ENCODE results near the gene SERTAD1. TPM values are rescaled to one million over a fixed set of nuclear protein-coding genes. Genes with fewer than 3 reads are reported as not detected.
"Not testable (repeated sequence)": the region's sequence is repeated elsewhere in the genome, so short reads cannot be mapped to it uniquely, and the experiment has no call there.

SERTAD1 gene
- polyA plus RNA-seq, 4 donors, result 7.8 to 10.3 (median 8.4) TPM

DNA sequence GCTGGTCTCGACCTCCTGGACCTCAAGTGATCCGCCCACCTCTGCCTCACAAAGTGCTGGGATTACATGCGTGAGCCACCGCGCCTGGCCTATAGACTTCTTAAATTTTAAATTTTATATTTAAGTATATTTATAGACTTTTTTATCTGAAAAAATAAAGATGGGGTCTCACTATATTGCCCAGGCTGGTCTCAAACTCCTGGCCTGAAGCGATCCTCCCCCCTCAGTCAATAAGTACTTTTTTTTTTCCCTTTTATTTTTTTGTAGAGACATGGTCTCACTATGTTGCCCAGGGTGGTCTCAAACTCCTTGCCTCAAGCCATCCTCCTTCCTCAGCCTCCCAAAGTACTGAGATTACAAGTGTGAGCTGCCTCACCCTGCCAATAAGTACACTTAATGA, 1.9 kb downstream of the SERTAD1 start:
- no peak for DNase-seq (ENCODE audit: low read depth in 4 of 4, low spot score in 3 of 4)

DNA sequence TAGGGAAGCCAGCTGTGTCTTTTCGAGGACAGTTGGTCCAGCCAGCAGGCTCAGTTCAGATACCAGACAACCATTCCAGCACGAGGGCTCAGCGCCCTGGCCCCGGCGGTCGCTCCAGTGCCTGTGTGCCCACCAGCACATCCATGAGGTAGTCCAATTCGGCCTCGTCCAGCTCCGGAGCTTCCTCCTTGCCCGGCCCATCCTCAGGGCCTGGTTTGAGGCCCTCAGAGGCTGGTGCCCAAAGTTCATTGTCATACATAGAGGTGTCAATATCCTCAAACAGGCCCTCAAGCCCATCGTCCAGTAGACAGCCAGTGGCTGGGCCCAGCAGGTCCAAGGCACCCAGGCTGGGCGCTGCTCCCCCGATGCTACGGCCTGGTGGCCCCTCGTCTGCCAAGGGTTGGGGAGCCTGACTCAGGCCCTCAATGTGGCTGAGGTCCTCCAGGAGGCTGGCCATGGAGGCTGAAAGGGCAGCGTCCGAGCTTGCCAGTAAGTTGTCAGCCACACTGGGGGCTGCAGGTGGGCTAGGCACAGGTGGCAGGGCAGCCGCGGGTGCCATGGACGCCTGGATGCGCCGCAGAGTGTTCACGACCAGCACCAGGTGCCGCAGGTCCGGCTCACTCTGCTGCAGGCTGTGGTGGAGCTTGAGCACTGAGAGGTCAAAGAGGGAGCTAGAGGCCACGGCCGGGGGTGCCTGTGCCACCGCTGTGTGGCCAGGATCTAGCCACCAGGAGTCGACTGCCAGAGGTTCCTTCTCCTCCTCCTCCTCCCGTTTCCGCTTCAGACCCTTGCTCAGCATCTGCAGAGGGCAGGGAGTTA, 2.8 kb downstream of the SERTAD1 start:
- no peak for DNase-seq (ENCODE audit: low read depth in 4 of 4, low spot score in 3 of 4)

DNA sequence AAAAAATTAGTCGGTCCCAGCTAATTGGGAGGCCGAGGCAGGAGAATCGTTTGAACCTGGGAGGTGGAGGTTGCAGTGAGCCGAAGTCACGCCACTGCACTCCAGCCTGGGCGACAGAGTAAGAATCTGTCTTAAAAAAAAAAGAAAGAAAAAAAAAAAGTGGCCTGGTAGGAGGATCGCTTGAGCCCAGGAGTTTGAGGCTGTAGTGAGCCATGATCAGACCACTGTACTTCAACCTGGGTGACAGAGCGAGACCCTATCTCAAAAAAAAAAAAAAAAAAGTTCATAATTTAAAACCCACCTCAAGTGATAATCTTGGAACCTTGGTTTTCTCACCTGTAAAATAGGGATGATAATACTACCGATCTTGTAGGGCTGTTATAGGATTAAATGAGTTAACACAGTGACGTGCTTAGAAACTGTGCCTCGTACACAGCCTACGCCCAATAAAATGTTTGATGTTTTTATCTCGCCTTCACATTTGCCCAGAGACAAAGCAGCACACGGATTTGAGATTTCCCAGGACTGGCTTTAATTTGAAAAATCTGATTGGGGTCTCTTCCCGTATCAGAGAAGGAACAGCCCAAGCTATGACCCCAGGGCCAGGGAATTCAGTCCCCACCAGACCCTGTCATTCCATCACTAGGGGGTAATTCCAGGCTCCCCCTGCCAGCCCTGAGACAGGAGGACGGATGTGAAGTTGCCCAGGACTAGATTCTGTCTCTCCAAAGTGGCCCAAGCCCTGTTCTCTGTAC, 3.6 kb downstream of the SERTAD1 start:
- DNase-seq (ENCODE audit: low read depth in 4 of 4, low spot score in 3 of 4), result no peak

DNA sequence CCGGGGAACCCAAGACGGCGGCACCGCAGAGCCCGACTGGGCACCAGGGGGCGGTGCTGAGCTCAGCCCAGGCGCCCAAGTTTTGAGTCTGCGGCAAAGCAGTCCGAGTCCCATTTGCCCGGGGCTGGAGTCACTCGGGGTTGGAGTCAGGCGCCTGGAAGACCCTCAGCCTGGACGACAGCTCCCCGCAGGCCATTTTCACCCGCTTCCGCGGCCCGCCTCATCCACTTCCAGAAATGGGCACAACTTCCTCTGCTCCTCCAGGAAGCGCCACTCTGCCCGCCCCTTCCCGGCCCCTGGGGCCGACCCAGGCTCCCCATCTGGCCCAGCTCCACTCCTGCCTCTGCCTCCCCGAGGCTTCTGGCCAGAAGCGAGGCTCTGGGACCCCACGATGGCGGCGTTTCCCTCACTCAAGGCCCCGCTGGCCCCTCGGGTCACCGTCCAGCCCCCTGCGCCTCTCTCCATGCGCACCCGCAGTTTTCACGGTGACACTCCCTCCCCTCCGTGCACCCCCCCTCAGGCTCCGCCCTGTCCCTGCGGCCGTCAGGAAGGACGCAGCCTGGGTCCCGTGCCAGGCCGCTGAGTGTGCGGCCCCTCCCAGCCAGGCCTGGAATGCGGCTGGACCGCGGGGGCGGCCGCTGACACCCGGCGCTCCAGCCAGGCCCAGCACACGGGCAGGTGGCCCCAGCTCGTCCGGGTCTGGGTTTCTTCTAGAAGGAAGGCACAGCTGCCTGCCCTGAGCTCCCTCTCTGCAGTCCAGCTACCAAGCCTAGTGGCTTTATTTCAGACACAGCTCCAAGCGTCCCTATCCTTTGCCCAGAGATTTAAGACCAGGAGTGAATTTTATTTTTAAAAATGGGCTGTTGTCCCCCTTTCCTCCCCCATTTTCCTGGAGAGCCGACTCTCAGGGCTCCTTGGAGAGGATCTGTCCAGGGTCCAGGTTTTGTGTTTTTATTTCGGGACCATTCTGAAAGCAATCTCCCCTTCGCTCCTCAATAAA, 4.7 kb downstream of the SERTAD1 start:
- peak; percentile 74 to 91 (median 87) for DNase-seq (ENCODE audit: low read depth in 4 of 4, low spot score in 3 of 4)

DNA sequence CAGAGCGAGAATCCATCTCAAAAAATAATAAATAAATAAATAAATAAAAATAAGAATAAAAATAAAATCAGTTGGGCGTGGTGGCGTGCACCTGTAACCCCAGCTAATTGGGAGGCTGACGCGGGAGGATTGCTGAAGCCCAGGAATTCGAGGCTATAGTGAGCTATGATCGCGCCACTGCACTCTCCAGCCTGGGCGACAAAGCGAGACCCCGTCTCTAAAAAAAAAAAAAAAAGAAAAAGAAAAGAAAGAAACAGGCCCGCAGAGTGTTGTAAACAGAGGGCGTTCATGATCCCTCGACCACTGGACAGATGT, 5.4 kb downstream of the SERTAD1 start:
- DNase-seq (ENCODE audit: low read depth in 4 of 4, low spot score in 3 of 4), result no peak

DNA sequence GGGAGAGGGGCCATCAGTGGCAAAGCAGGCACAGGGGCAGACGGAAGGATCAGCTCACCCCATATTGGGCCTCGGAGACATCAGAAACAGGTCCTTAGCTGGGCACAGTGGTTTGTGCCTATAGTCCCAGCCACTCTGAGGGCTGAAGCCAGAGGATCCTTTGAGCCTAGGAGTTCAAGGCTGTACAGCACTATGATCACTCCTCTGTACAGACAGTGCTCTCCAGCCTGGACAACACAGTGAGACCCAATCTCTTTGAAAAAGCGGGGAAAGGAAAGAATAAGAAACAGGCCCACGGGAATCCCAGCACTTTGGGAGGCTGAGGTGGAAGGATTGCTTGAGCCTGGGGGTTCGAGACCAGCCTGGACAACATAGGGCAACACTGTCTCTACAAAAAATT, 6.0 kb downstream of the SERTAD1 start:
- no peak for DNase-seq (ENCODE audit: low read depth in 4 of 4, low spot score in 3 of 4)

DNA sequence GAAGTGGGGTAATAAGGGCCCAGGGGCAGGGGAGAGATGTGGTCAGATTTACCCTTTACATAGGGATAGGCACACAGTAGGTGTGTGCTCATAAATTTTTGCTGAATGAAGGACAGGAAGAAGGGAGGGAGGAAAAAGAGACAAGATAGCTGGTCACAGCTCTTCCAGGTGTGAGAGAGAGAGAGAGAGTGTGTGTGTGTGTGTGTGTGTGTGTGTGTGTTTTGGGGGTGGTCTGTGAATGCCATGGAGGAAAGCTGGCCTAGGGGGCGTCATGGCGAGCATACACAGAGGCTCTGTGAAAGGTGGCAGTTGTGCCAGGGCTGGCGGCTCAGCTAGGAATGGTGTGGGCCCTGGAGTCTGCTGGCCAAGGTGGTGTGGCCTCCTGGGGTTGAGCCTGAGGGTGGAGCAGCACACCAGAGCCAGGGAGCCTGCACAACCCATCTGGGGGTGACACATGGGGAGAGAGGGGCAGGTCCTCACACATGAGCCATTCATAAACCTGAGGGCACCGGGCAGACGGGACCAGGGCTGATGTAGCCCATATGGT, 6.7 kb downstream of the SERTAD1 start:
- no peak for DNase-seq (ENCODE audit: low read depth in 4 of 4, low spot score in 3 of 4)

DNA sequence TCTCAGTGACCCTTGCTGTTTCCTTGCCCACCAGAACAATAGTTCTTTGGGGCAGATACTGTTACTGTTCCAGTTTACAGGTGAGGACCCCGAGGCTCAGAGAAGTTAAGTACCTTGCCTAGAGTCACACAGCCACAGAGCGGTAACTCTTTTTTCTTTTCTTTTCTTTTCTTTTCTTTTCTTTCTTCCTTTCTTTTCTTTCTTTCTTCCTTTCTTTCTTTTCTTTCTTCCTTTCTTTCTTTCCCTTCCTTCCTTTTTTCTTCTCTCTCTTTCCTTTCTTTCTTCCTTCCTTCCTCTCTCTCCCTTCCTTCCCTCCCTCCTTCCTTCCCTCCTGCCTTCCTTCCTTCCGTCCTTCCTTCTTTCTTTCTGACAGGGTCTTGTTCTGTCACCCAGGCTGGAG, 7.8 kb downstream of the SERTAD1 start:
- DNase-seq (ENCODE audit: low read depth in 4 of 4, low spot score in 3 of 4), result no peak

DNA sequence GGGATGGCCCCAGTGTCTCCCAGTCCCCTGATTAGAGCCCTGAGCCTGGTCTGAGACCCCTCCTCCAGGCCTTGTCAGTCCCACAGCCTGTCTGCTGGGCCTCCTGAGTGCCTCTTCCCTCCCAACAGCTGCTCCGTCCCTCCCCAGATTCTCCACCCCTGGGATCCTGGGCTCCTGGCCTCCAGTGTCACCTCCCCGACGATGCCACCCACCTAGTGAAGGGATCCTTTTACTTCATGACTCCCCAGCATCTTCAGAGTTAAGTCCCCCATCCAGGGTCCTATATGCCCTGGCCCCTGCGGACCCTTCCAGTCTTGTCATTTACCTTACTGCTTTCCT, 8.2 kb downstream of the SERTAD1 start:
- DNase-seq (ENCODE audit: low read depth in 4 of 4, low spot score in 3 of 4), result no peak

DNA sequence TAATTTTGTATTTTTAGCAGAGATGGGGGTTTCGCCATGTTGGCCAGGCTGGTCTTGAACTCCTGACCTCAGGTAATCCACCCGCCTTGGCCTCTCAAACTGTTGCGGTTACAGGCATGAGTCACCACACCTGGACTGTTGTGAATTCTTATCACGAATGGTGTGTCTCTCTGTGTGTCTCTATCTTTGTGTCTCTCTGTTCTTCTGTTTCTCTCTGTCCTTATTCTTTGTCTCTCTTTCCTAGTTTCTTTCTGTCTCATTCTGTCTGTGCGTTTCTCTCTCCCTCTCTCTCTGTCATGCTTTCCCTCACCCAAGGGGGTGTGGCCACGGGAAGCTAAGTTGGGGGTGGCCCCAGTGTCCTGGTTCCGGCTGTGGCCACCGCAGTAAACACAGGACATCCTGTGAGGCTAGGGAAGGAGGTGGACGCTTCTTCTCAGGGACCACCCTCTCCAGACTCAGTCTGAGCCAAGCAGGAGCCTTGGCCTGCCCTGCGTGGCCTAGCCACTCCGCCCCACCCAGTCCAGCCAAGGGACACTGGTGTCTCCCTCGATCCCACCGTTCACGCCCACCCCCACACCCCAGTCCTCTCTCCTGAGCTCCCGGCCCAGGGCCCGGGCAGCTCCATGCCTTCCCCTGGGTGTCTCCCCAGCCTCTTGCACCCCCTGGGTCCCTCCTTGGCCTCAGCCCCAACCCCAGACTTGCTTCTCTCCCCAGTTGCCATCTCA, 8.7 kb downstream of the SERTAD1 start:
- no peak for DNase-seq (ENCODE audit: low read depth in 4 of 4, low spot score in 3 of 4)

DNA sequence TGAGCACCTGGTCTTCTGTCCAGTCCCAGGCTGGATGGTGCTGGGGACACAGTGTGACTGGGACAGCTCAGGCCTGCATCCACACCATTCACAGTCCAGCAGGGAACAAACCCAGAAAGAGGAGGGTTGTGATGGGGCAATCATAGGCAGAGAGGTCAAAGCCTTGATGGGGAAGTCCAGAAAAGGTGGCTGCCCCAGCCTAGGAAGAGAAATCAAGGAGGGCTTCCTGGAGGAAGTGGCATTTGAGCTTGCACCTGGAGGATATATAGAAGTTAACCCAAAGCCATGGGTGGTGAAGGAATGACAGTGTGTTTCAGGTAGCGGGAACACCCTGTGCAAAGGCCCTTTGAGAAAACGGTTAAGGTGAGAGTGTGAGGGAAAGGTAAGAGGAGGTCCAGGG, 10.0 kb downstream of the SERTAD1 start:
- no peak for DNase-seq (ENCODE audit: low read depth in 4 of 4, low spot score in 3 of 4)

DNA sequence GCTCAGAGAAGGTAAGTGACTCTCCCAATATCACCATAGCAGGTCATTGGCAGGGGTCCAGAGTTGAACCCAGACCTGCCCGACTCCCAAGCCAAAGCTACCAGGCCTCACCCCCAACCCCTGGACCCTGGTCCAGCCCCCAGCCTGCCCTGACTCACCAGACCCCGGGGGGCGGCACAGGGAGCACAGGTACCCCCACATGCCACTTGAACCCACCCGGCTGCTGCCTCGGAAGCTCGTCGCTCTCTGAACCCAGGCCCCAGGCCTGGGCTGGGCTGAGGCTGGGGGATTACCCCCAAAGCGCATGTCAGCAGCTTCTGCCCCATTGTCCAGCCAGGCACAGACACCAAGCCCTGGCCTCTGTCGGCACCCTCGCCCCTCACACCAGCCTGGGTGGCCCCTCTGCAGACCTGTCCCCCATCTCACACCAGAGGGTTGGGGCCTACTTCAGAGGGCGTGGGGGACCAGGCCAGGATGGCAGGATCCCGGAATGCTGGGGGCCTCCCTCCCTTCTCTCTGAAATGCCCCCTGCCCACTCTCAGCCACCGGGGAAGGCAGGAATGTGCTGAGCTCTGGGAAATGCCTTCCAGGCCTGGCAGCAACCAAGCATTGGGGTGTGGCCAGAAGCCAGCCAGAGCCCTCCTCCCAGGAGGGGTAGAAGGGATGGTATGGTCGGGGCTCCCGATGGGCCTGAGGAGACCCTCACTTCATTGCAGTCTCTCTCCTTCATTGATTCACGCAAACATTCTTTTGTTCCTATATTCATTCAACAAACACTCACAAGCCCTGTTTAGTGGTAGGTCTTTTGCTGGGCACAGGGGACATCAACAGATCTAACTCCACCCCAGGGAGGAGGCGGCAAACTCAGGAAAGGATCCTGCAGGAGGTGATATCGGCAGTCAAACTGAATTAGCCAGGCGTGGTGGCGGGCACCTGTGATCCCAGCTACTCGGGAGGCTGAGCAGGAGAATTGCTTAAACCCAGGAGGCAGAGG, 11.0 kb downstream of the SERTAD1 start:
- no peak for DNase-seq (ENCODE audit: low read depth in 4 of 4, low spot score in 3 of 4)

DNA sequence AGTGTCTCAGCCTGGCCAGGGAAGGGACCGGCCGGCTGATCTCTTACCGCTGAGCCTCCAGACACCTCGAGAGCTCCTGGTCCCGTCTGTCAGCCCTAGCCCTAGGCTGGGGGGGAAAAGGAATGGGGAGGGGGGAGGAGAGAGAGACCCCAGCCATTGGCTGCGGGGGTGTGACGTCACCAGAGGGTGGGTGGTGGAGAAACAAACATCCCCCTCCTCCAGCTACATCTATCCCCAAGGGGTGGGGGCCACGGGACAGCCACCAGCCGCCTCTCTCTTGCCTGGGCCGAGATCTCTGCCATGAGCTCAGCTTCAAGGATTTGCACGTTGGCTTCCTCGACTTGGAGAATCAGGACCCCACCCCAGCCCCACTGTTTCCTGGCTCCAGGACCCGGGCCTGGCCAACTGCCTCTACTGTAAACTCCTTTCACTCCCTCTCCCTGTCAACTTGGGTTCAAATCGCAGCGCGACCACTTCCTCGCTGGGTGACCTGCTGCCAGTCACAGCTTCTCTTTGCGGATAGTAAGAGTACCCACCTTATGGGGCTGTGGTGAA, 12.4 kb downstream of the SERTAD1 start, which contains the start of gene PRX:
Gene PRX (minus strand): TSS at position 88 of the 555 bp plus-strand sequence. CDS start 5,446 bp downstream, outside the sequence.
- no peak for DNase-seq (ENCODE audit: low read depth in 4 of 4, low spot score in 3 of 4)

DNA sequence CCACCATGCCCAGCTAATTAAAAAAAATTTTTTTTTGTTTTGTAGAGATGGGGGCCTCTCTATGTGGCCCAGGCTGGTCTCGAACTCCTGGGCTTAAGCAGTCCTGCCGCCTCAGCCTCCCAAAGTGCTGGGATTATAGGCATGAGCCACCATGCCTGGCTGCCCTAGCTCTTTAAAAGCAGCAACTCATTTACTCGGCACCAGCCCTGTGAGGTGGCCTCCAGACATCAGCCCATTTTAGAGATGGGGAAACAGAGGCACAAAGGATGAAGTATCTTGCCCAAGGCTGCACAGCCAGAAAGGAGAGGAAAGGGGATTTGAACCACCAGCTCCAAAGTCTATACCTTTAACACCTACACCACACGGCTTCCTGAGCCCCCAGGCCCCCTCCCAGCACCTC, 12.9 kb downstream of the SERTAD1 start:
- DNase-seq (ENCODE audit: low read depth in 4 of 4, low spot score in 3 of 4), result no peak

DNA sequence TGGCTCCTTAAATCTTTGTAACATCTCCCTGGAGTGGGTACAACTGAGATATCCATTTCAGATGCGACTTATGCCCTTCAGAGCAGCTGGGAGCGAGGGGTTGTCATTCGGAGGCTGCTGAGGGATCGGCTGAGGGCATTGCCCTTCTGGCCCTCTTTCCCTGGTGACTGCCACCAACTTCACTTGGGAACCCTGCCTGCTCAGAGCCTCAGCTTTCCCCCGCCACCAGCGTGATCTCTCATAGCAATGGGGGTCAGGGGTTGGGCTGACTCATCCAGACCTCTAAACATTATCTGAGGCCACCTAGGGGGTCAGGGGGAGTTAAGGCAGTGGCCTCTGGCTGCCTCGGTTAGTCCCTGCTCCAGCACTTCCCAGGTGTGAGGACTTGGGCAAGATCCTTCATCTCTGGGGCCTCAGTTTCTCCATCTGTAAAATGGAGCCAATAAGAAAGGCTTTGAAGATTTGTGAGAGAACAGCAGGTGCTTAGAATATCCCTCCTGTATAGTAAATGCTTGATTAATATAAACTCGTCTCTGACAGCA, 13.8 kb downstream of the SERTAD1 start:
- DNase-seq (ENCODE audit: low read depth in 4 of 4, low spot score in 3 of 4), result no peak

DNA sequence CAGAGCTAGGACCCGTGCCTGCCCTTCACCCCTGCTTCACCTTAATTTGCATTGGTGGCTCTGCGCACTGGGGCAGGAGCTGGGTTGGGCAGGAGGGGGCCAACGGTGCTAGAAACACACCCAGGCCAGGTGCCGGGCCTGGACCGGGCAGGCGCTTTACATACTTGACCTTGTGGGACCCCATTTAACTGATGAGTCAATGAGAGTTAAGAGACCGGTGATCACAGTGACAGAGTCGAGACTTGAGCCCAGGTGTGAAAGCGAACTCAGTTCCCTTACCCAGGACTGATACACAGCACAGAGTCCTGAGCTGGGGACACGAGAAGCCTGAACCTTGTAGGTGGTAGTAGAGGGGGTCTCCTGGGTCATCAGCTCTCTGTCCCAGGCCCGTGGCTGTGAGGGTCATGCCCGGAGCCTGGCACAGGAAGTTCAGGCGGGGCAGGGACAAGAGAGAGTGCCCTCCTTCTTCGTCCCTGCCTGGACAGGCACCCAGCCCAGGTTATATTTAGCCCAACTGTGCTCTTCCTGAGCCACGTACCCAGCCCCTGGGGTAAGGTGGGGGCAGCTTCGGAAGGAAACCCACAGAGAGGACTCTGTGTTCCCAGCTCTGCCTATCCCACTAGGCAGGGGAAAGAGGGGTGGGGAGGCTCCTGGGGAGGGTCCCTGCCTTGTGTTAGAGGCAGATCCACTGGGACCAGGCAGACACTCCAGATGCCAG, 14.5 kb downstream of the SERTAD1 start:
- no peak for DNase-seq (ENCODE audit: low read depth in 4 of 4, low spot score in 3 of 4)

DNA sequence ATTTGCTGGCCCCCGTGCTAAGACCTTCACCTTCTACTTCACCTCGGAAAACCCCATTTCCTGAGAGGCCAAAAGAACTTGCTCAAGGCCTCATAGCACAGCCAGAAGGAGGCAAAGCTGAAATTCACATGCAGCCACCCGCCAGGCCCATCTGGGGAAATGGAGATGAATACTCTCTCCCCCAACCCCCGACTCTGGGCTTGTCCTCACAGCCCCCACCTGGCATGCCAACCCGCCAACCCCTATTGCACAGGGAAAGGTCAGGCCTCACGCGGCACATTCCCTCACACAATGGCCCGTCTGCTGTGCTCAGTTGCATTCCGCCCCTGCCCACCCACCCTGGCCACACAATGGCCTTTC, 15.8 kb downstream of the SERTAD1 start:
- DNase-seq (ENCODE audit: low read depth in 4 of 4, low spot score in 3 of 4), result no peak

DNA sequence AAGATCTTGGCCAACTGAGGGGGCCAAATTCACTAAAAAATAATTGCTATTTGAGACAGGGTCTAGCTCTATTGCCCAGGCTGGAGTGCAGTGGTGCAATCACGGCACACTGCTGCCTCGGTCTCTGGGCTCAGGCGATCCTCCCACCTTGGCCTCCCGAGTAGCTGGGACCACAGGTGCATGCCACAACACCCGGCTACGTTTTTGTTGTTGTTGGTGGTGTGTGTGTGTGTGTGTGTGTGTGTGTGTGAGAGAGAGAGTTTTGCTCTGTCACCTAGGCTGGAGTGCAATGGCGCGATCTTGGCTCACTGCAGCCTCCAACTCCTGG, 17.2 kb downstream of the SERTAD1 start:
- not testable (repeated sequence) for DNase-seq (ENCODE audit: low read depth in 4 of 4, low spot score in 3 of 4)

Measured in right renal pelvis (tissue), 4 donors.